Ishikawa (cell line): ENCODE data around the gene AFF4.

Source experiments
- CEBPB ChIP-seq: IDR thresholded peaks from 2 replicates; pipeline ENCODE4 v1.6.1; 2012
- CREB1 ChIP-seq: IDR thresholded peaks from 2 replicates; pipeline ENCODE4 v1.6.1; 2012; ENCODE audit warnings: low read depth
- EGR1 ChIP-seq: IDR thresholded peaks from 2 replicates; pipeline ENCODE4 v1.6.1; 2012
- EP300 ChIP-seq: IDR thresholded peaks from 2 replicates; pipeline ENCODE4 v1.6.1; 2012; ENCODE audit warnings: borderline replicate concordance
- FOXM1 ChIP-seq: IDR thresholded peaks from 2 replicates; pipeline ENCODE4 v1.6.1; 2012; ENCODE audit warnings: low read depth, borderline replicate concordance
- NFIC ChIP-seq: IDR thresholded peaks from 2 replicates; pipeline ENCODE4 v1.6.1; 2012
- RAD21 ChIP-seq: IDR thresholded peaks from 2 replicates; pipeline ENCODE4 v1.6.1; 2012; ENCODE audit warnings: low read depth
- TAF1 ChIP-seq: IDR thresholded peaks from 2 replicates; pipeline ENCODE4 v1.6.1; 2012; ENCODE audit warnings: low read depth, mild to moderate bottlenecking
- TCF12 ChIP-seq: IDR thresholded peaks from 2 replicates; pipeline ENCODE4 v1.6.1; 2012; ENCODE audit warnings: low read depth
- TEAD4 ChIP-seq: IDR thresholded peaks from 2 replicates; pipeline ENCODE4 v1.6.1; 2012
- YY1 ChIP-seq: IDR thresholded peaks from 2 replicates; pipeline ENCODE4 v1.6.1; 2012; ENCODE audit warnings: low read depth
- ZBTB7A ChIP-seq: IDR thresholded peaks from 2 replicates; pipeline ENCODE4 v1.6.1; 2012; ENCODE audit warnings: low read depth
- TF ChIP-seq, protein P1 (sequence below): IDR thresholded peaks from 2 replicates; pipeline ENCODE4 v1.6.1; 2012
- TF ChIP-seq, protein P2 (sequence below): IDR thresholded peaks from 2 replicates; pipeline ENCODE4 v1.6.1; 2012; ENCODE audit warnings: low read depth, mild to moderate bottlenecking
- TF ChIP-seq, protein P3 (sequence below): IDR thresholded peaks from 2 replicates; pipeline ENCODE4 v1.6.1; 2012

Gene AFF4

DNA sequence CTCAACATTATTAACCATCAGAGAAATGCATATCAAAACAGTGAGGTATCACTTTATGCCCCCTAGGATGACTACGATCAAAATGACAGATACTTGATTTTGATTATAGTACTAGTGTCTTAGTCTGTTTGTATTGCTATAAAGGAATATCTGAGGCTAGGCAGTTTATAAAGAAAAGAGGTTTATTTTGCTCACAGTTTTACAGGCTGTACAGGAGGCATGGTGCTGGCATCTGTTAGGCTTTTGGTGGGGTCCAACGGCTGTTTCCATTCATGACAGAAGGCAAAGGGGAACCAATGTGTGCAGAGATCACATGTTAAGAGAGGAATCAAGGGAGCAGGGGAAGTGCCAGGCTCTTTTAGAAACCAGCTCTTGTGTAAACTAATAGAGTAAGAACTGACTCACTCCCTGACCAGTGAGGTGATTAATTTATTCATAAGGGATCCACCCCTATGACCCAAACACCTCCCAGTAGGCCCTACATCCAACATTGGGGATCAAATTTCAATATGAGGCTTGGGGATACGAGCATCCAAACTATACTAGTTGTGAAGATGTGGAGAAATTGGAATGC is 16.0 kb upstream of the AFF4 start:
- TF ChIP-seq, protein P1, sequence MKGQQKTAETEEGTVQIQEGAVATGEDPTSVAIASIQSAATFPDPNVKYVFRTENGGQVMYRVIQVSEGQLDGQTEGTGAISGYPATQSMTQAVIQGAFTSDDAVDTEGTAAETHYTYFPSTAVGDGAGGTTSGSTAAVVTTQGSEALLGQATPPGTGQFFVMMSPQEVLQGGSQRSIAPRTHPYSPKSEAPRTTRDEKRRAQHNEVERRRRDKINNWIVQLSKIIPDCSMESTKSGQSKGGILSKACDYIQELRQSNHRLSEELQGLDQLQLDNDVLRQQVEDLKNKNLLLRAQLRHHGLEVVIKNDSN, result no peak
- TF ChIP-seq EGR1, result no peak
- no peak for TF ChIP-seq EP300
- TF ChIP-seq RAD21, result no peak
- TF ChIP-seq ZBTB7A, result no peak
- TF ChIP-seq TCF12, result no peak
- TF ChIP-seq TAF1, result no peak
- no peak for TF ChIP-seq CREB1
- no peak for TF ChIP-seq FOXM1

DNA sequence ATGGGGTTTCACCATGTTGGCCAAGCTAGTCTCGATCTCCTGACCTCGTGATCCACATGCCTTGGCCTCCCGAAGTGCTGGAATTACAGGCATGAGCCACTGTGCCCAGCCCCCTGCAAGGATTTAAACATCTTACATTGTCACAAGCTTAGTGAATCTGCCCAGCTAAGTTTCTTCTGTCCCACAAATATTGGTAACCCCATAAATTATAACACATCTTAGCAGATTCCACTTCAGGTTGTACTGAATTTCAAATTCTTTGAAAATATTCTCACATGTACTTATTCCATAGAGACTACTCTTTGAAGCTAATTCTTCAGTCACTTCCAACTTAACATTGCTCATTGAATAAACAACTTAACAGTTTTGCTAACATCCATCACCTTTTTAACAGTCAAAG is 13.4 kb upstream of the AFF4 start:
- no peak for TF ChIP-seq TCF12
- TF ChIP-seq RAD21, result no peak
- TF ChIP-seq NFIC, result no peak
- TF ChIP-seq TAF1, result no peak
- TF ChIP-seq YY1, result no peak
- no peak for TF ChIP-seq TEAD4
- TF ChIP-seq EGR1, result no peak
- no peak for TF ChIP-seq ZBTB7A
- TF ChIP-seq, protein P1, result no peak
- TF ChIP-seq, protein P2, sequence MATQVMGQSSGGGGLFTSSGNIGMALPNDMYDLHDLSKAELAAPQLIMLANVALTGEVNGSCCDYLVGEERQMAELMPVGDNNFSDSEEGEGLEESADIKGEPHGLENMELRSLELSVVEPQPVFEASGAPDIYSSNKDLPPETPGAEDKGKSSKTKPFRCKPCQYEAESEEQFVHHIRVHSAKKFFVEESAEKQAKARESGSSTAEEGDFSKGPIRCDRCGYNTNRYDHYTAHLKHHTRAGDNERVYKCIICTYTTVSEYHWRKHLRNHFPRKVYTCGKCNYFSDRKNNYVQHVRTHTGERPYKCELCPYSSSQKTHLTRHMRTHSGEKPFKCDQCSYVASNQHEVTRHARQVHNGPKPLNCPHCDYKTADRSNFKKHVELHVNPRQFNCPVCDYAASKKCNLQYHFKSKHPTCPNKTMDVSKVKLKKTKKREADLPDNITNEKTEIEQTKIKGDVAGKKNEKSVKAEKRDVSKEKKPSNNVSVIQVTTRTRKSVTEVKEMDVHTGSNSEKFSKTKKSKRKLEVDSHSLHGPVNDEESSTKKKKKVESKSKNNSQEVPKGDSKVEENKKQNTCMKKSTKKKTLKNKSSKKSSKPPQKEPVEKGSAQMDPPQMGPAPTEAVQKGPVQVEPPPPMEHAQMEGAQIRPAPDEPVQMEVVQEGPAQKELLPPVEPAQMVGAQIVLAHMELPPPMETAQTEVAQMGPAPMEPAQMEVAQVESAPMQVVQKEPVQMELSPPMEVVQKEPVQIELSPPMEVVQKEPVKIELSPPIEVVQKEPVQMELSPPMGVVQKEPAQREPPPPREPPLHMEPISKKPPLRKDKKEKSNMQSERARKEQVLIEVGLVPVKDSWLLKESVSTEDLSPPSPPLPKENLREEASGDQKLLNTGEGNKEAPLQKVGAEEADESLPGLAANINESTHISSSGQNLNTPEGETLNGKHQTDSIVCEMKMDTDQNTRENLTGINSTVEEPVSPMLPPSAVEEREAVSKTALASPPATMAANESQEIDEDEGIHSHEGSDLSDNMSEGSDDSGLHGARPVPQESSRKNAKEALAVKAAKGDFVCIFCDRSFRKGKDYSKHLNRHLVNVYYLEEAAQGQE, result no peak
- TF ChIP-seq CEBPB, result no peak
- TF ChIP-seq EP300, result no peak
- TF ChIP-seq FOXM1, result no peak
- TF ChIP-seq, protein P3, sequence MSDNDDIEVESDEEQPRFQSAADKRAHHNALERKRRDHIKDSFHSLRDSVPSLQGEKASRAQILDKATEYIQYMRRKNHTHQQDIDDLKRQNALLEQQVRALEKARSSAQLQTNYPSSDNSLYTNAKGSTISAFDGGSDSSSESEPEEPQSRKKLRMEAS, result no peak
- TF ChIP-seq CREB1, result no peak

DNA sequence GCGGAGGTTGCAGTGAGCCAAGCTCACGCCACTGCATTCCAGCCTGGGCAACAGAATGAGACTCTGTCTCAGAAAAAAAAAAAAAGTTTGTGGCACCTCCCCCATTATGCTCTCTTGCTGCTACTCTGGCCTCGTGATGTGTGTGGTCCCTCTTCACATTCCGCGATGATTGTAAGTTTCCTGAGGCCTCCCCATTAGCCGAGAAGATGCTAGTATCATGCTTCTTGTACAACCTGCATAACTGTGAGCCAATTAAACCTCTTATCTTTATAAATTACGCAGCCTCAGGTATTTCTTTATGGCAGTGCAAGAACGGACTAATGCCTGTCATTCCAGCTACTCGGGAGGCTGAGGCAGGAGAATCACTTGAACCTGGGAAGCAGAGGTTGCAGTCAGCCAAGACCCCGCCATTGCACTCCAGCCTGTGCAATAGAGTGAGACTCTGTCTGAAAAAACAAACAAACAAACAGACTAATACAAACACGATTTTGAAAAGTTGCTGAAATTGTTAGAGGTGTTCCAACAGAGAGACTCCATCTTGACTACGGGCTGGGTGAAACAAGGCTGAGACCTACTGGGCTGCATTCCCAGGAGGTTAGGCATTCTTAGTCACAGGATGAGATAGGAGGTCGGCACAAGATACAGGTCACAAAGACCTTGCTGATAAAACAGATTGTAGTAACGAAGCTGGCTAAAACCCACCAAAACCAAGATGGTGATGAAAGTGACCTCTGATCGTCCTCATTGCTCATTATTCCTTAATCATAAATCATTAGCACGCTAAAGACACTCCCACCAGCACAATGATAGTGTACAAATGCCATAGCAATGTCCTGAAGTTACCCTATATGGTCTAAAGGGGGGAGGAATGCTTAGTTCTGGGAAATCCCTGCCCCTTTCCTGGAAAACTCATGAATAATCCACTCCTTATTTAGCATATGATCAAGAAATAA is 8.3 kb upstream of the AFF4 start:
- no peak for TF ChIP-seq CREB1
- no peak for TF ChIP-seq EP300
- no peak for TF ChIP-seq EGR1
- no peak for TF ChIP-seq TEAD4
- TF ChIP-seq, protein P1, result no peak
- TF ChIP-seq YY1, result no peak
- TF ChIP-seq TAF1, result no peak
- TF ChIP-seq, protein P3, result no peak
- TF ChIP-seq FOXM1, result no peak
- TF ChIP-seq TCF12, result no peak
- TF ChIP-seq ZBTB7A, result no peak
- TF ChIP-seq, protein P2, result no peak
- TF ChIP-seq NFIC, result no peak
- TF ChIP-seq CEBPB, result no peak
- TF ChIP-seq RAD21, result no peak

DNA sequence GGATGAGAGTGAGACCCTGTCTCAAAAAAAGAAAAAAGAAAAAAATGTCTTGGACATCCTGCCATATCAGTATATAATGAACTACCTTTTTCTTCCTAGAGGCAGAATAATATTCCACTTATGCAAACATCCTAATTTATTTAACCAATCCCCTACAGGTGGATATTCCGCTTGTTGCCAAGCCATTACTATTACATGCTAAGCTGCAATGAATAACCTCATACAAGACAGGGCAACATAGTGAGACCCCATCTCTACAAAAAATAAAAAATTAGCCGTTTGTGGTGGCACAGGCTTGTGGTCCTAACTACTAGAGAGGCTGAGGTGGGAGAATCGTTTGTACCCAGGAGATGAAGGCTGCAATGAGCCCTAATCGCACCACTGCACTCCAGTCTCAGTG is 1.7 kb upstream of the AFF4 start:
- TF ChIP-seq YY1, result no peak
- no peak for TF ChIP-seq CREB1
- TF ChIP-seq RAD21, result no peak
- TF ChIP-seq, protein P2, result no peak
- TF ChIP-seq CEBPB, result no peak
- no peak for TF ChIP-seq TEAD4
- TF ChIP-seq TAF1, result no peak
- no peak for TF ChIP-seq FOXM1
- TF ChIP-seq ZBTB7A, result no peak
- TF ChIP-seq, protein P3, result no peak
- TF ChIP-seq TCF12, result no peak
- TF ChIP-seq EGR1, result no peak
- TF ChIP-seq, protein P1, result no peak
- TF ChIP-seq EP300, result no peak
- TF ChIP-seq NFIC, result no peak
